A549 treated with Mapracorat at 1 μM for 4 hours (cell line): ENCODE measurements around the gene RNF126. TPM values are rescaled to one million over a fixed set of nuclear protein-coding genes. Genes with fewer than 3 reads are reported as not detected.

Experiments used
- total RNA-seq: library from RNA; stranded (reverse); fragments of 200-300 nt; extraction: Qiagen RNA extraction; gene quantifications from 5 replicates; pipeline ENCODE4 v1.2.3, GENCODE V29; 2022

The RNF126 gene
- 52.1 to 76.4 TPM (median 74.4 TPM) in 5 replicates for total RNA-seq

DNA sequence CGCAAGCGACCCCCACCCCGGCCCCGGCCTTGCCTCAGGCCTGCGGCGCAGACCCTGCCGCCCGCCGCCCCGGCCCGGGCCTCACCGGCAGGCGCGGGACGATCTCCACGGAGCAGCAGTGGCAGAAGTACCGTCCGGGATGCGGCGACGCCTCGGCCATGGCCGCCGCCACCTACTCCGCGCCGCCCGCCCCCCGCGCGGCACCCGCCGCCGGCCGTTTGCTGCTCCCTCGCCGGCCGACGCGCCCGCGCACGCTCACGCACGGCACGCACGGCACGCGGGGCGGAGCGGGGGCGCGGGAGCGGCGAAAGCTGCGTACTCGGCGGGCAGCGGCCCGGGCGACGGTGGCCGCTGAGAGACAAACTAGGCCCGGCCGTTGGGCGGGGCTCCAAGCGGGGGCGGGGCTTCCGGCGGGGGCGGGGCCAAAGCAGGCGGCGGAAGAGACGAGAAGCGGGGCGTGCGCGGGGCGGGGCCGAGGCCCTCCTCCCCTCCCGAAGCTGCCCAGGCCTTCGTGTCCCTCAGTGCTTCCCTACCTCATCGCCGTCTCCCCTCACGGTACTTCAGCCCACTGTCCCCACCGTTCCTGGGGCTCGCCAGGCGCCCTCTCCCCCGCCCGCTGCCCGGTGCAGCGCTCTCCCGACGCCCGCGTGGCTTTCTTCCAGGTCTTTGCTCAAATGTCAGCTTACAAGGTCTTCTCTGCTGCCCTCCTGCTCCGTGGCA, at the start of gene RNF126:
Gene RNF126, minus strand, starts transcription at position 253 of the 720 bp plus-strand sequence. Its CDS starts 93 bp downstream, at position 160.

DNA sequence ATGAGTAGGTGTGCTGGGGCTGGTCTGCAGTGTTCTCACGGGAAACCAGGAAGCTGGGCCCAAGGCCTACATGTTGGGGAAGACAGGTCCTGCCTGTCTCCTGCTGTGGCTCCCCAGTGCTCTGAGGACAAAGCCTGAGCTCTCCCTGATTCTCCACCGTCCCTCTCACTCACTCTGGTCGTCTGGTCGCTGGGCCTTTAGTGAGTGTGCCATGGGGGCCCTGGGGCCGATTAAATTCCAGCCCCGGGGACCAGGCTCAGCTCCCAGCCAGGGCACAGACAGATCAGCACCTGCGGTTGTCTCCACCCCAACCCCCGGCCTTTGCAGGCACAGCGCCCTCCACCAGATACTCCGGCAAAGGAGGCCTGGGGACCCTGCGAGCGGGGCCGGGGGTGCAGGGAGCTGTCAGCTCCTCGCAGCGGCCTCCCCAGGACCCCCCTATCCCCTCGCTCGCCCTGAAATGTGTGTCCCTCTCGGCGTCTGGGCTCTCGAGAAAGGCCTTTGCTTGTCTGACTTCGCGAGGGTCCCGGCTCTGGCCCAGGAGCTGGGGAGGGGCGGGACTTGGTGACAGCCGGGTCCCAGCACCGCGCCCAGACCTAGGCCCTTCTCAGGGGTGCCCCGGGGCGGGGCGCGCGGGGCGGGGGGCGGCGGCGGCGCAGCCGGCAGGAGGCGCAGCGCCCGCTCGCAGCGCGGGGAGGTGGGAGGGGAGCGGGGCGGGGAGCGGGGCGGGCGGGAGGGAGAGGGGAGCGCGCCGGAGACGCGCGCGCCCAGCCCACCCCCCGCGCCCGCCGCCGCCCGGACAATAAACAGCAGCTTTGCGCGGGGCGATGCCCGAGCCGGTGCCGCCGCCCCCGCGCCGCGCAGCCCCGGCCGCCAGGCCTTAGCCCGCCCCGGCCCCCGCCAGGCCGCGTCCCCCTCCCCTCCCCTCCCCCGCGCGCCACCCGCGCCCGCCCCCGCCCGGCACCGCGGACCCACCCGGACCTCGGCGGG, 45.4 kb upstream of the RNF126 start, which contains the start of gene PALM:
Gene PALM, plus strand, starts transcription at position 782 of the 990 bp plus-strand sequence. CDS start 212 bp downstream, outside the sequence.

DNA sequence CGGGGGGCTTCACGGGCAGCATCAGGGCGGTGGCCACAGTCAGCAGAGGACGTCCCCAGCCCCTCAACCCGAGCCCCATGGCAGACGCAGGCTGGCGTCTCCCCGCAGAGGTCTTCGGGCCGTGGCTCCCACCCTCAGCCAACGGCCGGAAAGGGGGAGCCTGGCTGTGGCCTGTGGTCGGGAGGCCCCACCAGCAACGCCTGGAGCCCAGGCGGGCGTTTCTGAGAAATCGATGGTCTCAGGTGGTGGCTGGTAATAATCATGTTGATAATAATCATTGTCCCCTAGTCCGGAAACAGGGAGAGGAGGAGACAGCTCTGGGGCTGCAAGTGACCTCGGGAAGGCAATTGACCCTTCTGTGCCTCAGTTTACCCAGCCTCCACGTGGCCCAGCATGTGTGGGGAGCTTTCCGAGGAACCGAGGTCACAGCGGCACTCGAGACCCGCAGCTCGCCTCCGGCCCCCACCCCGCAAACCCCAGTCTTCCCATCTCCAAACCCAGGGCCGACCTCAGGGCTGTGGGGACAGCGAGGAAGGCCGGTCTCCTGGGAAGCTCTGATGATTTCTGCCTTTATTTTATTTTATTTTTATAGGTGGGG, 32.4 kb upstream of the RNF126 start, which contains the start of gene PRSS57:
Gene PRSS57, minus strand, starts transcription at position 101 of the 598 bp plus-strand sequence. Its CDS starts 22 bp downstream, at position 79.

DNA sequence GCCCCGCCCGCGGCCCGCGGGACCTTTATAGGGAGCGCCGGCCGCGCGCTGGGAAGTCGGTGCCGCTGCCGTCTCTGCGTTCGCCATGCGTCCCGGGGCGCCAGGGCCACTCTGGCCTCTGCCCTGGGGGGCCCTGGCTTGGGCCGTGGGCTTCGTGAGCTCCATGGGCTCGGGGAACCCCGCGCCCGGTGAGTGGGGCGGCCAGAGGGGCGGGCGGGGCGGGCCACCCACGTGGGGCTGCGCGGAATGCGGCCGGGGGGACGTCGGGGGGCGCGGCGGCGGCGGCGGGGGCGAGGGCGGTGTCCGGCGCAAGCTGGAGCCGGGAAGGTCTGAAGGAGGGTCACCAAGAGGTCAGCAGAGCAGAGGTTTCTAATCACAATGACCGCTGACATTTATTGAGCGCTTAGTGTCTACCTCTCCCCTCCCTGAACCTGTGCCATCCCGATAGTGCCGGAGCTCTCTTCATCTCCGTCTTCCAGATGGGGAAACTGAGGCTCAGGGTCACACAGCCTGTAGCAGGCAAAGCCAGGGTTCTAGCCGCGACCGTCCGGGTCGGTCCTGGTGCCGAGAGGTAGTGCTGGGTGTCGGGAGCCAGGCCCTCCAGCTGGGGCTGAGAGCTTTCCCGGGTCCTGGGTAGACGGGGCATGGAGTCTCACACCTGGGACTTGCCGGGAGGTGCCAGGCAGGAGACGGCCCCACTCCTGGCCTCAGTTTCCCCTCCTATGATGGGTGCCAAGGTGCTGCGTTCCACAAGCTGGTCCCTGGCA, 13.5 kb upstream of the RNF126 start, which contains the start of gene FSTL3:
Gene FSTL3, plus strand, starts transcription at position 54 of the 767 bp plus-strand sequence. Its CDS starts 32 bp downstream, at position 86.

DNA sequence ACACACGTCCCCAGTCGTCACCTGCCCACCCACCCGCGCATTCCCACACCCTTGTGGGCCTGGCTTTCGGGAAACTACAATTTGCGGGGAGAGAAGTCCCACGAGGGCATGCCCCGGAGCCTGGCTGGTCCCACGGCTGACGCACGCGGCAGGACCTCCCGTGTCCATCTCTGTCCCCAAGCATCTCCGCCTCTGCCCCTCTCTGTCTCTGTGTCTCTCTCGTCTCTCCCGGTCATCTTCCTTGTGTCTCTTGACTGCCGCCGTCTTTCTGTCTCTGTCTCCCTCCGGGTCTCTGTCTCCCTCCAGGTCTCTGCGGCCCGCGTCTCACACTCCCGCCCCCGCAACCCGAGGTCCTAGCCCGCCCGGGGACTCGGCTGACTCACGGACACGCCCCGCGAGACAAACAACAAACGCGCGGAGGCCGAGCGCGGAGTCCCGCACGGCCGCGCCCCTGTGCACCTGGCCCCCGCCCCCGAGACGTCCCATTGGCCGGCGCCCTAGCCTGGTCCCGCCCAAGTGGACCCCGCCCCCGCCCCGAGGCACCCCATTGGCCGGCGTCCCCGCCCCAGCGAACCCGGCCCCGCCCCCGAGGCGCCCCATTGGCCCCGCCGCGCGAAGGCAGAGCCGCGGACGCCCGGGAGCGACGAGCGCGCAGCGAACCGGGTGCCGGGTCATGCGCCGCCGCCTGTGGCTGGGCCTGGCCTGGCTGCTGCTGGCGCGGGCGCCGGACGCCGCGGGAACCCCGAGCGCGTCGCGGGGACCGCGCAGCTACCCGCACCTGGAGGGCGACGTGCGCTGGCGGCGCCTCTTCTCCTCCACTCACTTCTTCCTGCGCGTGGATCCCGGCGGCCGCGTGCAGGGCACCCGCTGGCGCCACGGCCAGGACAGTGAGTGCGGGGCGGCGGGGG, 23.5 kb downstream of the RNF126 start, which contains the start of gene FGF22:
Gene FGF22, plus strand, starts transcription at position 627 of the 908 bp plus-strand sequence. Its CDS starts 47 bp downstream, at position 674.

GRCh38 chr19:633068-633785, 29.8 kb downstream of the RNF126 start, which contains the start of gene POLRMT:
TSS of gene POLRMT (minus strand) at chr19:633537. CDS start at chr19:633512, 25 bp downstream.

Other genes starting within 250 kb of the RNF126 start
- gene SHC2, start 202.2 kb downstream of the RNF126 start, total RNA-seq: 0.60 to 1.8 TPM (median 1.4 TPM) in 5 replicates
- 0.07 to 0.49 TPM (median 0.45 TPM) in 5 replicates for gene MADCAM1, start 166.7 kb downstream of the RNF126 start, total RNA-seq
- 10.6 to 18.0 TPM (median 17.2 TPM) in 5 replicates for gene TPGS1, start 155.7 kb downstream of the RNF126 start, total RNA-seq
- gene CDC34, start 131.5 kb downstream of the RNF126 start, total RNA-seq: 59.0 to 102 TPM (median 94.1 TPM) in 5 replicates
- 0.29 to 0.56 TPM (median 0.46 TPM) in 5 replicates for gene GZMM, start 119.2 kb downstream of the RNF126 start, total RNA-seq
- gene BSG, start 90.6 kb downstream of the RNF126 start, total RNA-seq: 634 to 727 TPM (median 703 TPM) in 5 replicates
- 25.9 to 39.7 TPM (median 37.5 TPM) in 5 replicates for gene HCN2, start 73.3 kb downstream of the RNF126 start, total RNA-seq
- gene POLRMT, start 29.7 kb downstream of the RNF126 start, total RNA-seq: 69.5 to 94.1 TPM (median 92.9 TPM) in 5 replicates
- gene FGF22, start 23.3 kb downstream of the RNF126 start, total RNA-seq: 0.28 to 0.77 TPM (median 0.72 TPM) in 5 replicates
- 190 to 250 TPM (median 228 TPM) in 5 replicates for gene FSTL3, start 13.2 kb upstream of the RNF126 start, total RNA-seq
- 0.18 to 0.23 TPM in 2 of 5 replicates, not detected in the others for gene PRSS57, start 32.2 kb upstream of the RNF126 start, total RNA-seq
- 11.0 to 15.7 TPM (median 14.8 TPM) in 5 replicates for gene PALM, start 45.7 kb upstream of the RNF126 start, total RNA-seq
- gene MISP, start 87.9 kb upstream of the RNF126 start, total RNA-seq: 66.4 to 87.9 TPM (median 83.2 TPM) in 5 replicates
- gene PTBP1, start 134.2 kb upstream of the RNF126 start, total RNA-seq: 202 to 210 TPM (median 205 TPM) in 5 replicates
- gene PLPPR3, start 158.7 kb upstream of the RNF126 start, total RNA-seq: 1.9 to 5.5 TPM (median 4.8 TPM) in 5 replicates
- 0.07 to 0.28 TPM (median 0.20 TPM) in 5 replicates for gene AZU1, start 164.6 kb upstream of the RNF126 start, total RNA-seq
- 0.13 to 0.42 TPM (median 0.30 TPM) in 5 replicates for gene PRTN3, start 177.8 kb upstream of the RNF126 start, total RNA-seq
- not detected in 5 replicates for gene ELANE, start 189.1 kb upstream of the RNF126 start, total RNA-seq
- 10.4 to 27.5 TPM (median 22.2 TPM) in 5 replicates for gene CFD, start 196.4 kb upstream of the RNF126 start, total RNA-seq
- gene MED16, start 230.0 kb upstream of the RNF126 start, total RNA-seq: 11.6 to 25.0 TPM (median 22.0 TPM) in 5 replicates
- gene RNU6-9, start 230.3 kb upstream of the RNF126 start, total RNA-seq: not detected in 5 replicates